Activated naive CD8-positive, alpha-beta T cell treated with anti-CD3 and anti-CD28 coated beads for 36 hours (primary cell): ENCODE data around the gene LHX4. TPM values are rescaled to one million over a fixed set of nuclear protein-coding genes. Genes with fewer than 3 reads are reported as not detected.

Source experiments
- DNase-seq: peaks from one replicate; pipeline ENCODE4 v3.0.0; 2021
- H3K27ac Mint-ChIP-seq: one replicate; pipeline ENCODE4 v1.8.0; 2022; ENCODE audit warnings: mild to moderate bottlenecking, moderate library complexity, mixed read lengths
- H3K27me3 Mint-ChIP-seq: one replicate; pipeline ENCODE4 v1.8.0; 2022; ENCODE audit warnings: mild to moderate bottlenecking, mixed read lengths
- H3K36me3 Mint-ChIP-seq: one replicate; pipeline ENCODE4 v1.8.0; 2021; ENCODE audit warnings: mild to moderate bottlenecking, mixed read lengths
- H3K4me1 Mint-ChIP-seq: one replicate; pipeline ENCODE4 v1.8.0; 2021; ENCODE audit warnings: mixed read lengths
- H3K4me3 Mint-ChIP-seq: one replicate; pipeline ENCODE4 v1.8.0; 2022; ENCODE audit warnings: mild to moderate bottlenecking, moderate library complexity, mixed read lengths
- H3K9me3 Mint-ChIP-seq: one replicate; pipeline ENCODE4 v1.8.0; 2022; ENCODE audit warnings: mixed read lengths
- total RNA-seq, 2 experiments: library from RNA; stranded (reverse); gene quantifications; one replicate each; pipeline ENCODE4 v1.2.3, GENCODE V29; 2021

The LHX4 gene
- total RNA-seq, 2 experiments from 2014 or later, result not detected

DNA sequence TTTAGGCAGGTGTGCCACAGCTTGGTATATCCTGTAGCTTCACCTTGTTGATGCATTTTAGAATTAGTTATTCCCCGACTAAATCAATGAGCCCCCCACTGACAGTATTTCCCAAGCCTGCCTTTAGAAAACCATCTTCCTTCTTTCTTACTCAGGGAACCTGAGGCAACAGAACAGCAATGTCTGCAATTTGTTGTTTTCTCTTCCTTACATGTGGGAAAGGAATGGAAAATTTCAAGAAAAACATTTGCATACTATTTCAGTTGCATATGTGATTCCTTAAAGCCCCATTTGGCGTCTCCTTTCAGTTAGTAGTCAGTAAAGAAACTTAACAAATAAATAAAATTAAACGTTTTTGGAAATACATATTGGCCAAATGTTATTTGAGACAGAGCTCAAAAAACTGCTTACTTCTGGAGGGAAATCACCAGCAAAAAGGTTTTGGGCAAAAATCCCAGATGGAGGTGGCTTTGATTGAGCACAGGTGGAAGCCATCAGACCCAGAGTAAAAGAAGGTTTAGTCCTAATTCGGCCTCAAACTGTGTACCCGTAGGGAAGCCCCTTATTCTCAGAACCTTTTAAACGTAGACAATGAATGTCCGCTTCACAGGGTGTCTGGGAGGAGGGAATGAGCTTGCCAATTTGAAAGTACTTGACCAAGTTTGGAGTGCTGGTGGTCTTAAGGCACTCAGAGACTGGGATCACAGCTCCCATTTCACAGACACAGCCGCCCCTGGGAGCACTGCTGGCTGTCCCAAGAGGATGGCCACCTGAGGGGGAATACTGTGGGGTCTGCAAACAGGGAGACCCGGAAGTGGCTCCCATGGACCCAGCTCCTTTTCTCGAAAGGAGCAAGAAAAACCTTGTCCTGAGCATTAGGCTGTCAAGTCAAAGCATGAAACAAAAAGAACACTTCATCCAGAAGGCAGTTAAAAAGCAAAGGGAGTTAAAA is 9.4 kb downstream of the LHX4 start:
- H3K36me3 Mint-ChIP-seq, result no peaks in the 10 kb centered on the region
- no peak overlapping the region for H3K4me3 Mint-ChIP-seq
- H3K4me1 Mint-ChIP-seq, result peaks cover 15% of the 10 kb centered on the region
- H3K27me3 Mint-ChIP-seq, result peaks cover 93% of the 10 kb centered on the region
- H3K27ac Mint-ChIP-seq, result no peak overlapping the region
- DNase-seq, result no peak
- no peaks in the 10 kb centered on the region for H3K9me3 Mint-ChIP-seq

DNA sequence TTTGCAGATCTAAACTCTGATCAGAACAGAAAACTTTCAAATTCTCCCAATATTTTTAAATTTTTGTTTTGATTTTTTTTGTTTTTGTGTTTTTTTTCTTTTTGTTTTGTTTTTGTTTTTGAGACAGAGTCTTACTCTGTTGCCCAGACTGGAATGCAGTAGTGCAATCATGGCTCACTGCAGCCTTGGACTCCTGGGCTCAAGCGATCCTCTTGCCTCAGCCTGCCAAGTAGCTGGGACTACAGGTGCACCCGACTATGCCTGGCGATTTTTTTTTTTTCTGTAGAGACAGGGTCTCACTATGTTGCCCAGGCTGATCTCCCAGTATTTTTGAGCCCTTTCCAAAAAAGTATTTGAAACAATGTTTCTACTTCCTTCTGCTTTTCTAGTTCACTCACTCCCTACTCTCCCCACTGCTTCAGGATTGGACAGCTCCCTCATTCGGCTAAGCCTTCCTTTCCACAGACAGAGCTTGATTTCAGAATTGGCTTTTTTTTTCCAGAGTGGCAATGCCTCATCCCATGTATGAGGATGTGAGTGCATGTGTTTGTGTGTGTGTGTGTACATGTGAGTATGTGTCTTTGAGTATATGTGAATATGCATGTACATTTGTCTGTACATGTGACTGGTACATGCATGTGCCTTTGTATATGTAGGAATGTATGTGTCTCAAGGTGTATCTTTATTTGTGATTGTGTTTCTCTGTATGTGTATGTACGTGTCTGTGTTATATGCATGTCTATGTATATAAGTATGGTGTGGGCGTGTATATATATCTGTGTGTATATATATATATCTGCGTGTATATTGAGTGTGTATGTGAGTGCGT is 11.9 kb downstream of the LHX4 start:
- no peak for DNase-seq
- Mint-ChIP-seq H3K27me3 (peaks cover 76% of the 10 kb centered on the region), H3K27ac (no peak overlapping the region), H3K4me3 (no peak overlapping the region), H3K4me1 (peaks cover 5% of the 10 kb centered on the region), H3K9me3 (no peaks in the 10 kb centered on the region), H3K36me3 (no peaks in the 10 kb centered on the region)

DNA sequence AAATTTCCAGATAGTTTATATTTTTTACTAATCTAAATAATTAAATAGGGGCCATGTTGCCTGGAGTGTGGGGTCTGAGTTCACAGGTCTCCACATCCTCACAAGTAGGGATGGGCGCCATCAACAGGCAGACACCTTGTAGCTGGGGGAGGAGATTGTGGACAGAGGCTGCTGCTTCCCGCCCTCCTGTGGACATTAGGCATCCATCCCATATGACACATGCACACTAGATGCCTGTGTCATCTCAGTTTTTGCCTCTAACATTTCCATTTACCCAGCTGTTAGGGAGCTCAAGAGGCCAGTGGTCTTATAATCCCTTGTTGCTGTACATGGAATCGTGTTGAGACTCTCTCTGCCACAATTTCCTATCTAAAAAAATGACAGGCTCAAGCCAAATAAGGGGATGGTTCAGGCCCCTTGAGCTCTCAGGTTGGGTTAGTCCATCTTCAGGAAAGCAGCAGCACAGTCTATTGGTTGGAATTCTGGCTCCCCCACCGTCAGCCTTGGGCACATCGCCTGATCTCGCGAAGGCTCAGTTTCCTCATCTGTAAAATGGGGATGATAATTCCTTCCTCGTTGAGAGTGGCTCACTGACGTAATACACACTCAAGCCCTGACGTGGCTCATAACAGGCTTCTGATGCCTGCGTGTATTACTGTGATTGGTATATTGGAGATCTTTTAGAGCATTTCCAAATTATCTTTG is 13.6 kb downstream of the LHX4 start:
- Mint-ChIP-seq H3K36me3 (no peaks in the 10 kb centered on the region), H3K4me1 (peaks cover 3% of the 10 kb centered on the region), H3K4me3 (no peak overlapping the region), H3K27ac (no peak overlapping the region), H3K9me3 (no peaks in the 10 kb centered on the region), H3K27me3 (peaks cover 71% of the 10 kb centered on the region)
- DNase-seq, result no peak

GRCh38 chr1:180244840-180245239 is 14.8 kb downstream of the LHX4 start:
- Mint-ChIP-seq H3K9me3 (no peaks in the 10 kb centered on the region), H3K36me3 (no peaks in the 10 kb centered on the region), H3K27ac (no peak overlapping the region), H3K4me1 (no peaks in the 10 kb centered on the region), H3K4me3 (no peak overlapping the region), H3K27me3 (peaks cover 63% of the 10 kb centered on the region)
- no peak for DNase-seq

DNA sequence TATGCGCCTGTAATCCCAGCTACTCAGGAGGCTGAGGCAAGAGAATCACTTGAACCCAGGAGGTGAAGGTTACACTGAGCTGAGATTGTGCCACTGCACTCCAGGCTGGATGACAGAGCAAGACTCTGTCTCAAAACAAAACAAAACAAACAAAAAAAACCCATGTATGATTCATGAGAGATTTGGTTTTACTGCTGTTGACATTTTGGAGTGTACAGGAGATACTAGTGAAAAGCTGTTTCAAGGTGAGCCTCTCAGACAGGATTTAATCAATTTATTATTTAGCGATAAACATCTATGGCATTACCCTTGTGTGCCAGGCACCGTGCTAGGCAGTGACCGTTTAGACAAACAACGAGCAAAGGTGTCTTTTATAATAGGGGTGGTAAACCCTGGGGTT is 16.5 kb downstream of the LHX4 start:
- Mint-ChIP-seq H3K4me1 (no peaks in the 10 kb centered on the region), H3K9me3 (no peaks in the 10 kb centered on the region), H3K27me3 (peaks cover 62% of the 10 kb centered on the region), H3K27ac (no peak overlapping the region), H3K36me3 (no peaks in the 10 kb centered on the region), H3K4me3 (no peak overlapping the region)
- no peak for DNase-seq

GRCh38 chr1:180247061-180247460 is 17.0 kb downstream of the LHX4 start:
- H3K36me3 Mint-ChIP-seq, result no peaks in the 10 kb centered on the region
- no peak for DNase-seq
- H3K27me3 Mint-ChIP-seq, result peaks cover 62% of the 10 kb centered on the region
- no peak overlapping the region for H3K27ac Mint-ChIP-seq
- no peaks in the 10 kb centered on the region for H3K9me3 Mint-ChIP-seq
- no peaks in the 10 kb centered on the region for H3K4me1 Mint-ChIP-seq
- no peak overlapping the region for H3K4me3 Mint-ChIP-seq

GRCh38 chr1:180247580-180247979 is 17.5 kb downstream of the LHX4 start:
- Mint-ChIP-seq H3K4me3 (no peak overlapping the region), H3K9me3 (no peaks in the 10 kb centered on the region), H3K4me1 (peaks cover 2% of the 10 kb centered on the region), H3K27me3 (peaks cover 62% of the 10 kb centered on the region), H3K27ac (no peak overlapping the region), H3K36me3 (no peaks in the 10 kb centered on the region)
- DNase-seq, result no peak

DNA sequence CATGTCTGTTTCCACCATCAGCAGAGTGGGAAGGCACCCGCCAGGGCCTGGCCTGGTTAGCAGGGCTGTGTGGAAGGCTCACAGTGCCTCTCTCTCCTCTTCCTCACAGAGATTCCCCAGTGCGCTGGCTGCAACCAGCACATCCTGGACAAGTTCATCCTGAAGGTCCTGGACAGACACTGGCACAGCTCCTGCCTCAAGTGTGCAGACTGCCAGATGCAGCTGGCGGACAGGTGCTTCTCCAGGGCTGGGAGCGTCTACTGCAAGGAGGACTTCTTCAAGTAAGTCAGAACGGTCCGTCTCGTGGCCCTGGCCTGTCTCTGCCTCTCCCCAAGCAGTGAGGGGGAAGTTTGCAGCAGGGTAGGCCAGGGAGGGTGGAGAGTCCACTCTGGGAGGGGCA is 18.1 kb downstream of the LHX4 start:
- no peak for DNase-seq
- H3K27me3 Mint-ChIP-seq, result peaks cover 63% of the 10 kb centered on the region
- H3K4me3 Mint-ChIP-seq, result no peak overlapping the region
- H3K27ac Mint-ChIP-seq, result no peak overlapping the region
- peaks cover 2% of the 10 kb centered on the region for H3K4me1 Mint-ChIP-seq
- H3K9me3 Mint-ChIP-seq, result no peaks in the 10 kb centered on the region
- no peaks in the 10 kb centered on the region for H3K36me3 Mint-ChIP-seq

DNA sequence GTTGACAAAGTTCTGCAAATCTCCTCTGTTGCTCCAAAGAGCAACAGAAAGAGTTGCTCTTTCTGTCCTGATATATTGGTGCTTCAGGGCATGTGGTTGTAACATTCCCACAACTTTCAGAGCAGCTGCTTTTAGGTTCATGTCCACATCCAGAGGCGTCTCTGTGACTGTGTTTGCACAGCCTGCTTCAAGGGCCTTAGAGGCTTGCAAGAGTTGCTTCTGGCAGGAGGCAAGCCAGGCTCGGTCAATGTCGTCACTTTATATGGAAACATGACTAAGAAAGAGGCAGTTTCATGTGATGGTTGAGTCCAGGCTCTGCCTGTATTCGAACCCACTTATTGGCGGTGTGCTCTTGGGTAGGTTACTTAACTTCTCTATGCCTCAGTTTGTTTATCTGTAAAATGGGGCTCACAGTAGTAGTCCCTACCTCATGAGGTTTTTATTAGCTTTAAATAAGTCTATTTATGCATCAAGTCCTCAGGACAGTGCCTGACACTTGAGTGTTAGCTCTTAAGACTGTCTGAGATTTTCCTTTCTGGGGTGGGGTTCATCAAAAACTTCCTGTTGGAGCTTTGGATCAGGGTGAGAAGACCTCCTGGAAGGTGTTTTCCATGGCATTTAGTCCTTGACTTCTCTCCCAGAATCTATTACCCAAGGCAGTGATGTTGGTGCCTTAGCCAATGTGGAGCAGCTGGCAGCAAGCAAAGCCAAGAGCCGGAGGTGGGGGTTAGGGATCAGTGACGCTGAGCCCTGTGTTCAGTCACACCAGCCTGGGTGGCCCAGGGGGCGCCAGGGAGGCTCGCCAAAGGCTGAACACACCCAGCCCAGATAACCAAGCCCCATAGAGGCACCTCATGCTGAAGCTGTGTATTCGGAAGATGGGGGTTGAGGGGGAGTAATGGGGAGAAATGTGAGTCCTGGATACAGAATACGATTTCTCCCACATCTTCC is 18.9 kb downstream of the LHX4 start:
- DNase-seq, result no peak
- Mint-ChIP-seq H3K27ac (no peak overlapping the region), H3K4me1 (peaks cover 2% of the 10 kb centered on the region), H3K4me3 (no peak overlapping the region), H3K27me3 (peaks cover 62% of the 10 kb centered on the region), H3K36me3 (no peaks in the 10 kb centered on the region), H3K9me3 (no peaks in the 10 kb centered on the region)

- Mint-ChIP-seq H3K4me3 (no peak overlapping the region), H3K27me3 (peaks cover 56% of the 10 kb centered on the region), H3K36me3 (no peaks in the 10 kb centered on the region), H3K27ac (no peak overlapping the region), H3K9me3 (no peaks in the 10 kb centered on the region), H3K4me1 (peaks cover 2% of the 10 kb centered on the region)
- DNase-seq, result no peak
Measured at GRCh38 chr1:180249725-180250498, 19.8 kb downstream of the LHX4 start.

DNA sequence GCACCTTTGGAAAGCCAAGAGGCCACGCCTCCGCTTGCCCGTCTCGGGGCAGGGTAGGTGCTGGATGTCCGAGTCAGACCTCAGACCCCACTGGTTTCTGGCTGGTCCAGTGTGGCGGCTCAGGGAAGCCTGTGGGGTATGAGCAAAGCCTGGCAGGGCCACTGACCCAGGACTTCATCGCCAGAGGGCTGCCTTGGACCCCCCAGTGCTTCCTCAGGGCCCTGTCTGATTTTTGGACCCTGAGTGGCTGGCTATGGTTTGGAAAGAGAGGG is 20.4 kb downstream of the LHX4 start:
- Mint-ChIP-seq H3K9me3 (no peaks in the 10 kb centered on the region), H3K4me1 (peaks cover 2% of the 10 kb centered on the region), H3K4me3 (no peak overlapping the region), H3K27ac (no peak overlapping the region), H3K27me3 (peaks cover 56% of the 10 kb centered on the region), H3K36me3 (no peaks in the 10 kb centered on the region)
- DNase-seq, result no peak

DNA sequence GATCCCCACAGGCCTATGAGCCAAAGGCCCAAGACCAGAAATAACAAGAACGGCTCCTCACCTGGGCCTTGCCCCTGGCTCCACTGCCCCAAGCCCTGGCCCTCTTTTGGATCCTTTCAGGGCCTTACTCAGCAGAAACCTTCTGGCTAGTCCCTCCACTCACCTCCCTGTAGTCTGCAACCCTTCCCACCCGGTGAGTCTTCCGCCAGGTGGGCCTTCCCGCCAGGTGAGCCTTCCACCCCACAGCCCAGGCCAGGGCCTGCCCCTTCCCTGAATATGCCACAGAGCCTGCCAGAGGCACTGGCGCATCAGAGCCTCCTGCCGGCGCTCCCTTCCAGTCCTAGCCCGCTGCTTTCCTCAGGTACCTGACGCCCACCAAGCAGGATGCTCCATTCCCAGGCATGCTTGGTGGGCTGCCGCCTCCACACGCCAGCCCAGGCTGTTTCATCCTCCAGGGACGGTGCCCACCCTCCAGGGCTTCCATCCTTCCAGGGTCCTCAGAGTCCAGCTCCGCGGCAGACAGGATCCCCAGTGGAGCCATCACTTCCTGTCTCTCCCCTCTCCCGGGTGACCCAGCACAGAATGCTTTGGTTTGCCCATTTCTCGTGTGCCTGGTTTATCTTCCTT is 20.9 kb downstream of the LHX4 start:
- peaks cover 52% of the 10 kb centered on the region for H3K27me3 Mint-ChIP-seq
- H3K27ac Mint-ChIP-seq, result no peak overlapping the region
- no peak for DNase-seq
- H3K9me3 Mint-ChIP-seq, result no peaks in the 10 kb centered on the region
- H3K4me1 Mint-ChIP-seq, result peaks cover 2% of the 10 kb centered on the region
- H3K4me3 Mint-ChIP-seq, result no peak overlapping the region
- H3K36me3 Mint-ChIP-seq, result no peaks in the 10 kb centered on the region

- no peaks in the 10 kb centered on the region for H3K36me3 Mint-ChIP-seq
- H3K9me3 Mint-ChIP-seq, result no peaks in the 10 kb centered on the region
- peaks cover 2% of the 10 kb centered on the region for H3K4me1 Mint-ChIP-seq
- H3K27me3 Mint-ChIP-seq, result peaks cover 58% of the 10 kb centered on the region
- no peak overlapping the region for H3K4me3 Mint-ChIP-seq
- DNase-seq, result no peak
- no peak overlapping the region for H3K27ac Mint-ChIP-seq
Measured at GRCh38 chr1:180251526-180252305, 21.7 kb downstream of the LHX4 start.
